Activated B cell treated with CpG ODN at 0.5 μM for 24 hours (primary cell): ENCODE data around the gene PGA3. TPM values are rescaled to one million over a fixed set of nuclear protein-coding genes. Genes with fewer than 3 reads are reported as not detected.

Experiments used
- ATAC-seq: fragments of 200-7000 bp; cut with Tn5 transposase; one replicate; pipeline ENCODE4 v1.10.0; 2021; ENCODE audit warnings: low read depth, mild to moderate bottlenecking, moderate library complexity
- CTCF ChIA-PET: fragments of 350-600 bp; sonication (Branson Sonifier 250); formaldehyde crosslinking; loops from one replicate; lab custom pipeline; 2021; ENCODE audit warnings: antibody characterized with exemption; lab: Charles Lee
- POLR2A ChIA-PET: fragments of 350-600 bp; sonication (Branson Sonifier 250); formaldehyde crosslinking; loops from one replicate; lab custom pipeline; 2021; ENCODE audit warnings: antibody characterized with exemption; lab: Charles Lee
- DNase-seq: peaks from one replicate; pipeline ENCODE4 v3.0.0; 2022
- H3K27ac Mint-ChIP-seq: one replicate; pipeline ENCODE4 v1.8.0; 2020; ENCODE audit warnings: mixed read lengths
- H3K27me3 Mint-ChIP-seq: one replicate; pipeline ENCODE4 v1.8.0; 2021; ENCODE audit warnings: mixed read lengths
- H3K36me3 Mint-ChIP-seq: one replicate; pipeline ENCODE4 v1.8.0; 2021; ENCODE audit warnings: low read depth, mixed read lengths
- H3K4me1 Mint-ChIP-seq: one replicate; pipeline ENCODE4 v1.8.0; 2021; ENCODE audit warnings: mixed read lengths
- H3K4me3 Mint-ChIP-seq: one replicate; pipeline ENCODE4 v1.8.0; 2020; ENCODE audit warnings: mild to moderate bottlenecking, mixed read lengths
- H3K9me3 Mint-ChIP-seq: one replicate; pipeline ENCODE4 v1.8.0; 2020; ENCODE audit warnings: mixed read lengths
- intact Hi-C: fragments of 100-400 bp; cut with micrococcal nuclease; formaldehyde crosslinking; loops from one replicate; pipeline ENCODE4 v1.15.1; 2024
- total RNA-seq: library from RNA; stranded (reverse); gene quantifications from 2 replicates; pipeline ENCODE4 v1.2.3, GENCODE V29; 2022
- TF ChIP-seq, protein P1 (sequence below): fragments of 200-600 bp; IDR thresholded peaks from one replicate; pipeline ENCODE4 v1.8.0; 2022; ENCODE audit warnings: antibody characterized with exemption, mild to moderate bottlenecking

Gene PGA3
- total RNA-seq, 1 donor from 2014 or later: not detected

- H3K36me3 Mint-ChIP-seq: no peaks in the 10 kb centered on the region
- ChIA-PET POLR2A (no interaction called here), CTCF (interaction anchor here (0.8 kb wide), 1 partner anchor 132 kb away, joined by 4 read pairs; no protein-coding TSS in a partner anchor)
- intact Hi-C loops: no loop called here
- H3K4me3 Mint-ChIP-seq: no peak overlapping the region
- TF ChIP-seq, protein P1, sequence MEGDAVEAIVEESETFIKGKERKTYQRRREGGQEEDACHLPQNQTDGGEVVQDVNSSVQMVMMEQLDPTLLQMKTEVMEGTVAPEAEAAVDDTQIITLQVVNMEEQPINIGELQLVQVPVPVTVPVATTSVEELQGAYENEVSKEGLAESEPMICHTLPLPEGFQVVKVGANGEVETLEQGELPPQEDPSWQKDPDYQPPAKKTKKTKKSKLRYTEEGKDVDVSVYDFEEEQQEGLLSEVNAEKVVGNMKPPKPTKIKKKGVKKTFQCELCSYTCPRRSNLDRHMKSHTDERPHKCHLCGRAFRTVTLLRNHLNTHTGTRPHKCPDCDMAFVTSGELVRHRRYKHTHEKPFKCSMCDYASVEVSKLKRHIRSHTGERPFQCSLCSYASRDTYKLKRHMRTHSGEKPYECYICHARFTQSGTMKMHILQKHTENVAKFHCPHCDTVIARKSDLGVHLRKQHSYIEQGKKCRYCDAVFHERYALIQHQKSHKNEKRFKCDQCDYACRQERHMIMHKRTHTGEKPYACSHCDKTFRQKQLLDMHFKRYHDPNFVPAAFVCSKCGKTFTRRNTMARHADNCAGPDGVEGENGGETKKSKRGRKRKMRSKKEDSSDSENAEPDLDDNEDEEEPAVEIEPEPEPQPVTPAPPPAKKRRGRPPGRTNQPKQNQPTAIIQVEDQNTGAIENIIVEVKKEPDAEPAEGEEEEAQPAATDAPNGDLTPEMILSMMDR: no peak
- H3K4me1 Mint-ChIP-seq: peaks cover 4% of the 10 kb centered on the region
- no peak overlapping the region for H3K27ac Mint-ChIP-seq
- ATAC-seq (no peak), DNase-seq (no peak)
- no peaks in the 10 kb centered on the region for H3K27me3 Mint-ChIP-seq
- no peaks in the 10 kb centered on the region for H3K9me3 Mint-ChIP-seq
These were observed 13.4 kb upstream of the PGA3 start for GRCh38 chr11:61189933-61190332.

- Mint-ChIP-seq H3K36me3 (no peaks in the 10 kb centered on the region), H3K27ac (no peak overlapping the region), H3K4me3 (no peak overlapping the region), H3K27me3 (peaks cover 4% of the 10 kb centered on the region), H3K4me1 (no peaks in the 10 kb centered on the region), H3K9me3 (no peaks in the 10 kb centered on the region)
- ATAC-seq (no peak), DNase-seq (no peak)
- intact Hi-C loops: no loop called here
- POLR2A ChIA-PET: no interaction called here
- CTCF ChIA-PET: no interaction called here
- TF ChIP-seq, protein P1: no peak
These were observed 9.7 kb upstream of the PGA3 start for GRCh38 chr11:61193596-61193995.

DNA sequence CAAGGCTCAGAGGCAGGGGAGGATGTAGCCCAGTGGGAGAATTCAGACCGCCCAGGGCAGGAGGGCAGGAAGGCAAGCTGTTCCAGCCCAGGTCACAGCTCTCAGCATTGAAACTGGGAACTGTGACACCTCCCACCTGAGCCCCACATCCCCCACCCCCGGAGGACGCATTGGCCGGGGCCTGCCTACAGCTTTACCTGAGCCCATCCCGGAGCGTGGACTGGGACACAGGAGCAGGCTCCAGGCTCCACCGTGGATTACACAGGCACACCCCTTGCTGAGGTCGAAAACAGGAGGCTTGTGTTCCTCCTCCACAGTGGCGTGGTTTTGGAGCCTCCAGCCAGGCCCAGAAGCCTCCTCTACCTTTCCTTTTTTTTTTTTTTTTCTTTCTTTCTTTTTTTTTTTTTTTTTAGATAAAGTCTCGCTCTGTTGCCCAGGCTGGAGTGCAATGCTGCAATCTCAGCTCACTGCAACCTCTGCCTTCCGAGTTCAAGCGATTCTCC is 9.1 kb upstream of the PGA3 start:
- POLR2A ChIA-PET: interaction anchor here (0.7 kb wide), 1 partner anchor 17 kb away, joined by 9 read pairs; no protein-coding TSS in a partner anchor
- TF ChIP-seq, protein P1: no peak
- no peak overlapping the region for H3K4me3 Mint-ChIP-seq
- H3K4me1 Mint-ChIP-seq: no peaks in the 10 kb centered on the region
- ATAC-seq (no peak), DNase-seq (no peak)
- no peaks in the 10 kb centered on the region for H3K36me3 Mint-ChIP-seq
- CTCF ChIA-PET: interaction anchor here (1.0 kb wide), 1 partner anchor 363 kb away, joined by 3 read pairs; no protein-coding TSS in a partner anchor
- no peaks in the 10 kb centered on the region for H3K9me3 Mint-ChIP-seq
- H3K27me3 Mint-ChIP-seq: peaks cover 4% of the 10 kb centered on the region
- intact Hi-C loops: no loop called here
- H3K27ac Mint-ChIP-seq: no peak overlapping the region

- Mint-ChIP-seq H3K27ac (no peak overlapping the region), H3K4me3 (no peak overlapping the region), H3K27me3 (peaks cover 6% of the 10 kb centered on the region), H3K9me3 (no peaks in the 10 kb centered on the region), H3K36me3 (no peaks in the 10 kb centered on the region), H3K4me1 (no peaks in the 10 kb centered on the region)
- ChIA-PET POLR2A (interaction anchor here (0.6 to 0.7 kb wide), 2 partner anchors 18 to 55 kb away, joined by 3 to 9 read pairs; no protein-coding TSS in a partner anchor), CTCF (interaction anchor here (1.0 kb wide), 1 partner anchor 364 kb away, joined by 3 read pairs; no protein-coding TSS in a partner anchor)
- ATAC-seq: no peak
- no peak for DNase-seq
- intact Hi-C loops: no loop called here
- TF ChIP-seq, protein P1: no peak
These were observed 8.2 kb upstream of the PGA3 start for GRCh38 chr11:61194981-61195695.

DNA sequence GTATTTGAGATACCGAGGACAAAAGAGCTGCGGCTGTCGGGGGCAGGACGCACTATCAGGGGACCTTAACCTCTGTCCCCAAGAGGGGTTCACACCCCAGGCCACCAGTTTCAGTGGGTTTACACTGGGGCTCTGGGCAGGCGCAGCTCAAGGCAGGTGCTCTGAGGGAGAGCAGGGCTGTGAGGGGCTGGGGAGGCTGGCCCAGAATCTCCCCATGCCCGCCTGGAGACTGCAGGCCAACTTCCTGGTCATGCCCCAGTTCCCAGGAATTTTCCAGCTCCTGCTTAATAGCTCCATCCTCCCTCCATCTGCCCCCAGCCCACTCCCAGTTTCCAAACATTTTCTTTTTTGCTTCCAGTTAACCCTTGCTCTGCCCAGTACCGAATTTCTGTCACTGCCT is 7.6 kb upstream of the PGA3 start:
- no peak for DNase-seq
- CTCF ChIA-PET: no interaction called here
- Mint-ChIP-seq H3K9me3 (no peaks in the 10 kb centered on the region), H3K4me1 (no peaks in the 10 kb centered on the region), H3K36me3 (no peaks in the 10 kb centered on the region), H3K27ac (no peak overlapping the region), H3K4me3 (no peak overlapping the region), H3K27me3 (peaks cover 6% of the 10 kb centered on the region)
- TF ChIP-seq, protein P1: no peak
- no peak for ATAC-seq
- POLR2A ChIA-PET: interaction anchor here (0.6 kb wide), 1 partner anchor 56 kb away, joined by 3 read pairs; no protein-coding TSS in a partner anchor
- intact Hi-C loops: no loop called here
